Fibroblast of upper back skin (primary cell): Measurements from ENCODE around the gene ELAVL2.

ENCODE experiments used
- DNase-seq: peaks from one replicate; pipeline ENCODE4 v3.0.0-alpha.2; 2013

ELAVL2 gene

DNA sequence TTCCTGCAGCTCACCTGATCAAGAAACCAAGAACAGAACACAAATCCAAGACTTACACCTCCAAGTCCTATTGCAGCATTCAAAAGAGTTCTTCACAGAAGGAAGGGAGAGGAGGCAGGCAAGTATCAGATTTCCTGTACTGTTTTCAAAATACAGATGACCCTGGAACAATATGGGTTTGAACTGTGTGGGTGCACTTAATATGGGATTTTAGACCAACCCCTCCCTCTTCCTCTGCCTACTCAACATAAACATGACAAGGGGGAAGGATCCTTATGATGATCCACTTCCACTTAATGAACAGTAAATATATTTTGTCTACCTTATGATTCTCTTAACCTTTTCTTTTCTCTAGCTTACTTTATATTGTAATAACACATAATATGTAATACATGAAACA lies 104.6 kb downstream of the ELAVL2 start:
- no peak for DNase-seq

GRCh38 chr9:23717505-23717904 lies 108.5 kb downstream of the ELAVL2 start:
- DNase-seq, result no peak

GRCh38 chr9:23707249-23707648 lies 118.8 kb downstream of the ELAVL2 start:
- DNase-seq, result no peak

DNA sequence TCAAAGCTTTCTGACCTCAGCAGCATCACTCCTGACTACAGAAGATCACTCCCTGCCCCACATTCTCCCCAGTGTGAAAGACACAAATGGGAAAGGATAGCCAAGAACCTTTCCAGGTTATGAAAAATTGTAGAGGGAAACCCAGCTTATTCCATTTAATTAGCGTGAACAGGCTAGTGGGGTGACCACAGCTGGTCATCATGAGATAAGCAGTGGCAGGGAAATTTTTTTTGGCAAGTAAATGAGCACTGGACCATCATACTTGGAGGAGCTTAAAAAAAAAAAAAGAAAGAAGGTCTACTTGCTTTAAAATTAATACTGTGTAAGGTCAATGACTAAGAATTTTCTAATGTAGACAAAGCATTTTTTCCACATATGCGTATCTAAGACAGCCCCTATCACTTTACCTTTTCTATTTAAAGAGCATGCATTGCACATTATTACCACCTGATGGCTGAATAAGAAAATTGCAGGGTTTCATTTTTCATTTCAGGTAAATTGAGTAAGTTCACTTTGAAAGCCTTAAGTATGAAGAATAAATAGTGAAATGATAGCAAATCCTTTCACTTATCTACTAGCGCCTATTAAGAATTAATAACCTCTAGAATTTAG lies 123.6 kb downstream of the ELAVL2 start:
- peak; percentile 18 for DNase-seq

DNA sequence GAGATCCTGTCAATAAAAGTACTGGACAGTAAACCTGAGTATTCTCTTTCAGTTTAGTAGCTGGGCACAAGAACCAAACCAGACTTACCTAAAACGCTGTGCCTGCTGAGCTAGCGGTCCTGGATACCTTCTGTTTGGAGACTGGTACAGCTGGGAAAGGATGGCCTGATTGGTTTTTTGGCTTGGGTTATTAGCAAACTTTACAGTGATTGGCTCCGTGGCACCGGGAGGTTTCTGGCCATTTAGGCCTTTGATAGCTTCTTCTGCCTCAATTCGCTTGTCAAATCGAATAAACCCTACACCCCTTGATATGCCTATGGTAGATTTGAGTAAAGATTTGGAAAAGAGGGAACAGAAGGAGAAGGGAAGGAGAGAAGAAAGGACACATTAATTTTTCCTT lies 124.7 kb downstream of the ELAVL2 start:
- no peak for DNase-seq

DNA sequence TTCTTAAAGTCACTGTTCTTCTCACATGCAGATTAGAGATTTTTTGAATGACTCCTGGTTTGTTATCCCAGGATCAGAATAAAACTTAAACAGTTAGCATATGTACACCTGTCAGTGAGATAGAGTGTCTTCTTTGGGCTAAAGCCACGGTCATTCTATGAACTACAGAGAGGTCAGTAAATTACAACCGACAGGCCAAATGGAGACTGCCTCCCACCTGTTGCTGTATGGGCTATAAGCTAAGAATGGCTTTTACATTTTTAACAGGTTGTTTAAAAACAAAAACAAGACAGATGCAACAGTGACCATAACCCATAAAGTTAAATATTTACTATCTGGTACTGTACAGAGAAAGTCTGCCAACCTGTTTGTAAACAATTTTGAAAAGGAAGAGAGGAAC lies 125.7 kb downstream of the ELAVL2 start:
- DNase-seq, result no peak

DNA sequence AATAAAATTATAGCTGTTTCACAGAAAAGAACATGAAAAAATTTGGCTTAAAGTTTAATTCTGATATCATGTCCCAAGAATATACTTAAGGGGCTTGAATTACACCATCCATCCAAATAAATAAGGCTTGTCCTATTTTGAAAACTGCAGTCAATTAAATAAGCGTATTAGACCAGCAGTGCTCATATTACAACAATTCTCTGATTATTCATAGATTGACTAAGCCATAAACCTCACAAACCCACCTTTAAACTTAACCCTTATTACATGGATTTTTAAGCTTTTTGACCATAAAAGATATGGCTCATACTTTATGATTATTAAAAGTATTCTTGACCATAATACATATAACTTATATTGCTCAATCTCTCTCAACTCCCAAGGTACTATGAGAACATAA lies 127.9 kb downstream of the ELAVL2 start:
- DNase-seq, result no peak

DNA sequence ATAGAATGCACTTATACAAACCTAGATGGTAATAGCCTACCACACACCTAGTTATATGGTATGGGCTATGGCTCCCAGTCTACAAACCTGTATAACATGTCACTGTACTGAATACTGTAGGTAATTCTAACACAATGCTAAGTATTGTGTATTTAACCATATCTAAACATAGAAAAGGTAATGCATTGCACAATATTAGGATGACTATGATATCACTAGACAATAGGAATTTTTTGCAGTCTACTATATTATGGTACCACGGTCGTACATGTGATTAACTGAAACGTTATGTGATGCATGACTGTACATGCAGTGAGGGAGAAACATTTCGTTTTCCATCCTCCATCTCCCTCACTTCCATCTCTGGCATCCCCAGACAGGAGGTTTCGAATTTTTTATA lies 130.5 kb downstream of the ELAVL2 start:
- DNase-seq, result no peak

DNA sequence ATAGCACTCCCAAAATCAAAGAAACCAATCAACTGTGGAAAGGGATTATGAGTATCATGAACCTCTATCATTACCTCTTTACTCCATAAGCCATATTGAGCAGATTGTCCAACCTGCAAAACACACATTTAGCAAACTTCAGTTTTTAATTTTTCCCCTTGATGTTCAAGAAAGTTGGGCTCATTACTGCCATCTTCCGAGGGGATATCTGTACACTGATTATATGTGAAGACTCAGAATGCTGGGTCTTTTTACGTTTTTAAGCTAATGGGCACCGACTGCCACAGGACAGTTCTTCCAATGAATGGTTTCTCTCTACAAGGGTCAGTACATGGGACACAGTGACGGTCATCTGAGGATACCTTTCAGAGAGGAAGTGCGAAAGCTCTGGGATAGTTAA lies 132.7 kb downstream of the ELAVL2 start:
- no peak for DNase-seq

- DNase-seq, result no peak
Measured at GRCh38 chr9:23686896-23687295, 139.1 kb downstream of the ELAVL2 start.

GRCh38 chr9:23686257-23686656 lies 139.8 kb downstream of the ELAVL2 start:
- peak; percentile 70 for DNase-seq

- peak; percentile 76 for DNase-seq
Measured at GRCh38 chr9:23683611-23684061, 142.4 kb downstream of the ELAVL2 start.

GRCh38 chr9:23682891-23683431 lies 143.1 kb downstream of the ELAVL2 start:
- peak; percentile 38 for DNase-seq

GRCh38 chr9:23682352-23682751 lies 143.7 kb downstream of the ELAVL2 start:
- no peak for DNase-seq

- DNase-seq, result no peak
Measured at GRCh38 chr9:23677446-23677845, 148.6 kb downstream of the ELAVL2 start.

DNA sequence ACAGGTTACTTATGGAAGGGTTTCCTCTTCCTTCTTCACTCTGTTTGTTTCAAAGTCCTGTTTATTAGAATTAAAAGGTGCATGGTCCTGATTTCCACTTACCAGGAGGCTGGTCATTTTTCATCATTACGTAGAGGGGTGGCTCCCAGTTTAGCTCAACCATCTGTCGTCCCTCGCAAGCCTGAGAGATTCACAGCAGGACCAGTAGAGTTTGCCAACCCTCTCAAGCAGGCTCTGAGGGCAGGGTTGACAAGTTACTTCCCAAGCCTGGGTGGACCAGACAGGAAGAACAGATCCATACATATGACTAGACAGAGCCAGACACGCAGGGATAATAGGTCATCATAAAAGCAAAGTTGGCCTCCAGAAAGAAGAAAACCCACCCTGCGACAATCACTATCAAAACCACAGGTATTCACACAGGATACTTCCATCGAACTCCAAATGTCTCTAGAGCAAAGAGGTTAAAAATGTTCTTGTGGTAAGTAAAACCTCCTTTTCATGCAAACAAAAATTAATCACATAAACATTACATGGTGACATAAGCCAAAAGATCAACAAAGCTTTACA lies 151.9 kb downstream of the ELAVL2 start:
- peak; percentile 44 for DNase-seq

DNA sequence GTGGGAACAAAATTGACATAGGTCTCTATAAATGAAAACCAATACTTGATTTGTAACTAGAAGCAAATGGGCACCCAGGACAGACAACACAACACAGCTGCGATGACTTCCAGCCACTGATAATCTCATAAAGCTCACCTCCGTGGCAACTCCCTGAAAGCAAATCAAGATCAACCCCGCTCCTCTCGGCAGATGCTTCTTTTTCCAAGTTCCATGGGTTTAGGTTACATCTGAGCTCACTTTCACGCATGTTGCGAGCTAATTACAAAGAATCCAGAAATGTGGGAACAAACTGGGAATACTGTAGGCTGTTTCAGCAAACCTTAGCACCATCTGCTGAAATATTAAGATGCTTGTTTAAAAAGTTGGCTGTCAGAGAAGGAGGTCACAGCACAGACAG lies 153.9 kb downstream of the ELAVL2 start:
- no peak for DNase-seq

- DNase-seq, result no peak
Measured at GRCh38 chr9:23669776-23670175, 156.3 kb downstream of the ELAVL2 start.

- no peak for DNase-seq
Measured at GRCh38 chr9:23665635-23666034, 160.4 kb downstream of the ELAVL2 start.

DNA sequence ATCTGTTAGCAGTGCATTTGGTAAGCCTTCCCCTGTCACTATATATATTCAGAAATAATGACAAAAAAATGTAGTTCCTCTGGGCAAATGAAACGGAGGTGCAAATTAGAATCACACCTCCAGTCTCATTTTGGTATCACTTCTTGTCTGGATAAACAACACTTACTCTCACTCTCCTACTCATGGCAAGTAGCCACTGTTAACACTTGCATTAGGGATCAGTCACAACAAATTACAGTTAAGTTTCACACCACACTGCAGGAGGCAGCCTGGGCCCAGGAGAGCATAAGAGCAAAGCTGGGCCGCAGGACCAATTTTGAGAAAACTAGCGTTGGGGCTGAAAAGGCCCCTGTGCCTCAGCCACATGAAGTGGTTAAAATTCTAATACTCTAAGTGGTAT lies 161.0 kb downstream of the ELAVL2 start:
- DNase-seq, result no peak

DNA sequence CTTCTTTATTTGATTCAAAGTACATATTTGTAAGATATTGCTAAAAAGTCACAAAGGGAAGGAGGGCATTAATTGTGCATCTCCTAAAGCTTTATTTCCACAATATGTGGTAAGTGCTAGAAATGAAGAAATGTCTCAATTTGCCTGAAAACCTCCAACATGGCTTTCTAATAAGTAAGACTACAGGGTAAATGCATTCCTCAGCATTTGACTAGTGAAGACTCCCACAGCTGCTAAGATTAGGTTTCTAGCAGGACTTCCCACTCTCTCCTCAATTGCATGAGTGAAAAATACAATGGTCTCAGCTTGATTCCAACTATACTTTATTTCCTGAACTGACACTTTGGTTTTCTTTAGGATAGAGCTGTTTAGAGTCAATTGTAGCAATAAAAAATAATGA lies 162.1 kb downstream of the ELAVL2 start:
- peak; percentile 35 for DNase-seq

DNA sequence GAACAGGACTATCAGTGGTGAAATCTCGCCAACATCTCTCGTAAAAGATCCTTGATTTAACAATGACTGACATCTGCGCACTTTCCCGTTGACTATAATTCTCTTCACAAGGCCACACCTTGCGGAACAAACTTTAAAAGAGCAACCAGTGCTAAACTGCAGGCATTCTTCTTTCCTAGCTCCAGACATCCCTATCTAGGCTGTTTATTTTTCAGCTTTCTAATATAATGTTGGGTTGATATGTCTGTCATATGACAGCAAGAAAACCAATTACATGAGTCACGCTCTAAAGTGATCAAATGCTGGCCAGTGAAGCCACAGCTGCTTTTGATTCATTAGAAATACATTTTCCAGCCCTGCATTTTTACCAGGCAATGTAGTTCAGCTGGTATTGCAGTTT lies 162.5 kb downstream of the ELAVL2 start:
- DNase-seq, result peak; percentile 68

DNA sequence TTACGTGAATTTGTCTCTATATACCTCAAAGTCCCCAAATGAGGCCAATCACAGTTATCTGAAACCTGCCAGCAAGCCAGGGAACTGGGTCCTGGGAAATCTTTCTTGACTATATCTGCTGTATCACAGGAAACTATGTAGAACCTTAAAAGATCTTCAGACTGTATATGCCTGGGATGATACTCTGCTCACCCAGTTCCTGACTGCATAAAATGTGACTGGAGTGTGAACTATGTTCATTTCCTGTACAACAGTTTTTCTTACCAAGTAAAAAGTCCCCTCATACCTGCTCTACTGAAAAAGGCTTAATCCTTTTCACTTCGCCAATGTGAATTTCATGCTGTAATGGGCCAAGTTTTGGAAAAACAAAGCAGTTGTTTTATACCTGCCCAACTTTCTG lies 162.9 kb downstream of the ELAVL2 start:
- DNase-seq, result no peak

DNA sequence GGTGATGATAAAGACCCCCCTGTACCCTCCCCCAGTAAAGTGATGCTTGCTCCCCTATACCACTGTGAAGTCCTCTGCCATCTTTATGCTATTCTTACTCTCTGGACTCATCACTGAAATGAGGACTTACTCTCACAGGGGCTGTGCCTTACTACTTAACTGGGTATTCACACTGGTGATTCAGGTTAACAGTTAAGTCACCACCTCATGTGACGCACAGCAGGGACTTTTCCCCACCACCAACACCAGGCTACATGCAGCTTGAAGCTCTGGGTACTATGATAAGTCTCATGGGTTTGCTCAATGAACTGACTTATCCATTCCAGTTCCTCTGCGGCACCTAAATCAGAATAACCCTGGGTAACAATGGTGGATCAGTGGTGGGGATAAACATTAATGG lies 163.7 kb downstream of the ELAVL2 start:
- no peak for DNase-seq
